OCI-LY7 (cell line): ENCODE results near the gene HBG2. TPM values are rescaled to one million over a fixed set of nuclear protein-coding genes. Genes with fewer than 3 reads are reported as not detected.

Source experiments
- BruUV-seq: library from RNA; stranded (reverse); fragments of 400-500 nt; replicated peaks from 2 replicates; lab custom pipeline; 2021; lab: Mats Ljungman, UMichigan
- CTCF ChIA-PET: fragments of 300-600 bp; sonication (Branson Sonifier 250); formaldehyde crosslinking; loops from one replicate; lab custom pipeline; 2022; ENCODE audit warnings: antibody characterized with exemption; ENCODE audit not compliant: unreplicated experiment; lab: Charles Lee
- POLR2A ChIA-PET: fragments of 300-600 bp; sonication (Branson Sonifier 250); formaldehyde crosslinking; loops from one replicate; lab custom pipeline; 2022; ENCODE audit warnings: antibody characterized with exemption; lab: Charles Lee
- DNase-seq: peaks from one replicate; pipeline ENCODE4 v3.0.0-alpha.2; 2015; ENCODE audit warnings: low spot score
- H2AFZ ChIP-seq: fragments of 200-600 bp; sonication (generic), shearing (Covaris generic); 2 replicates; pipeline ENCODE4 v1.6.1; 2014; ENCODE audit warnings: mild to moderate bottlenecking, antibody characterized with exemption, low read length, moderate library complexity
- H3K27ac ChIP-seq: fragments of 200-600 bp; sonication (generic); 2 replicates; pipeline ENCODE4 v1.5.1; 2014; ENCODE audit warnings: mixed run types, low read depth, mild to moderate bottlenecking, moderate library complexity, low read length, inconsistent platforms; ENCODE audit not compliant: poor library complexity, severe bottlenecking
- H3K36me3 ChIP-seq: fragments of 200-600 bp; sonication (generic); 2 replicates; pipeline ENCODE4 v1.6.1; 2014; ENCODE audit warnings: mild to moderate bottlenecking, antibody characterized with exemption, low read length, moderate library complexity, mixed read lengths; ENCODE audit not compliant: insufficient read depth
- H3K4me1 ChIP-seq: fragments of 200-600 bp; sonication (generic); 2 replicates; pipeline ENCODE4 v1.5.1; 2014; ENCODE audit warnings: mild to moderate bottlenecking, low read length; ENCODE audit not compliant: insufficient read depth, poor library complexity, severe bottlenecking
- H3K4me2 ChIP-seq: fragments of 200-600 bp; sonication (generic); 2 replicates; pipeline ENCODE4 v1.6.1; 2014; ENCODE audit warnings: mild to moderate bottlenecking, low read length
- H3K4me3 ChIP-seq: fragments of 200-600 bp; sonication (generic); 2 replicates; pipeline ENCODE4 v1.5.1; 2014; ENCODE audit warnings: mild to moderate bottlenecking, low read depth, low read length; ENCODE audit not compliant: poor library complexity, severe bottlenecking
- H3K79me2 ChIP-seq: fragments of 200-600 bp; sonication (generic); 2 replicates; pipeline ENCODE4 v1.6.1; 2016; ENCODE audit warnings: low read depth, mild to moderate bottlenecking, low read length, moderate library complexity, mixed read lengths; ENCODE audit not compliant: insufficient read depth
- H3K9me2 ChIP-seq: fragments of 200-600 bp; sonication (generic); 2 replicates; pipeline ENCODE4 v1.6.1; 2016; ENCODE audit warnings: mild to moderate bottlenecking, low read length, mixed read lengths; ENCODE audit not compliant: insufficient read depth
- H3K9me3 ChIP-seq: fragments of 200-600 bp; sonication (generic); 2 replicates; pipeline ENCODE4 v1.6.1; 2014; ENCODE audit warnings: mild to moderate bottlenecking, mixed run types, low read length, mixed read lengths
- H4K20me1 ChIP-seq: fragments of 200-600 bp; sonication (generic); 2 replicates; pipeline ENCODE4 v1.6.1; 2014; ENCODE audit warnings: mild to moderate bottlenecking, antibody characterized with exemption, low read length, moderate library complexity, mixed read lengths; ENCODE audit not compliant: insufficient read depth
- EZH2phosphoT487 ChIP-seq: fragments of 200-600 bp; sonication (generic); IDR thresholded peaks from 2 replicates; pipeline ENCODE4 v1.6.1; 2018; ENCODE audit warnings: low read depth, borderline replicate concordance, mild to moderate bottlenecking, mixed run types, antibody characterized with exemption, low read length, moderate library complexity, mixed read lengths
- intact Hi-C: fragments of 100-400 bp; cut with micrococcal nuclease; formaldehyde crosslinking; loops from one replicate; pipeline ENCODE4 v1.10.0; 2022; ENCODE audit not compliant: unreplicated experiment
- total RNA-seq, 2 experiments: library from RNA; depleted of rRNA in 1 of 2; stranded (reverse); fragments of >200 nt in 1 of 2; shearing (Covaris generic) in 1 of 2; gene quantifications; 2 replicates each; pipeline ENCODE4 v1.2.3, GENCODE V29; 2014 to 2022
- TF ChIP-seq, protein P1 (sequence below): fragments of 200-600 bp; sonication (generic); conservative IDR thresholded peaks from 2 replicates; pipeline ENCODE4 v1.5.1; 2014; ENCODE audit warnings: mild to moderate bottlenecking, antibody characterized with exemption, low read length, moderate library complexity, mixed read lengths

The HBG2 gene
- total RNA-seq, 2 experiments from 2014 or later, result not detected

DNA sequence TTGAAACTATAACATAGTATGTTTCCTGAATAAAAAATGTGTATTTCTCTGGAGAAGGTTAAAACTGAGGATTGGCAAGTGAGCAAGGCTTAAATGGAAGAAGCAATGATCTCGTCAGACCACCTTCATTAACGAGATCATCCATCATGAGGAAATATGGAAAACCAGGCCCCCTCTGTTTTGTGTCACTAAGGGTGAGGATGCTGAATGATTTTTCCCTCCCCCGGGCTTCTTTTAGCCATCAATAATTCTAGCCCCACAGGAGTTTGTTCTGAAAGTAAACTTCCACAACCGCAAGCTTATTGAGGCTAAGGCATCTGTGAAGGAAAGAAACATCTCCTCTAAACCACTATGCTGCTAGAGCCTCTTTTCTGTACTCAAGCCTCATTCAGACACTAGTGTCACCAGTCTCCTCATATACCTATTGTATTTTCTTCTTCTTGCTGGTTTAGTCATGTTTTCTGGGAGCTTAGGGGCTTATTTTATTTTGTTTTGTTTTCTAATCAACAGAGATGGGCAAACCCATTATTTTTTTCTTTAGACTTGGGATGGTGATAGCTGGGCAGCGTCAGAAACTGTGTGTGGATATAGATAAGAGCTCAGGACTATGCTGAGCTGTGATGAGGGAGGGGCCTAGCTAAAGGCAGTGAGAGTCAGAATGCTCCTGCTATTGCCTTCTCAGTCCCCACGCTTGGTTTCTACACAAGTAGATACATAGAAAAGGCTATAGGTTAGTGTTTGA, 21.0 kb upstream of the HBG2 start:
- no peaks in the 10 kb centered on the region for H3K36me3 ChIP-seq
- BruUV-seq, result no TSS peak
- no peak overlapping the region for H3K27ac ChIP-seq
- no peak overlapping the region for H2AFZ ChIP-seq
- H3K9me3 ChIP-seq, result no peaks in the 10 kb centered on the region
- no peak overlapping the region for H3K4me2 ChIP-seq
- no peaks in the 10 kb centered on the region for H3K4me1 ChIP-seq
- POLR2A ChIA-PET, result no interaction called here
- no peaks in the 10 kb centered on the region for H4K20me1 ChIP-seq
- H3K4me3 ChIP-seq, result no peak overlapping the region
- TF ChIP-seq, protein P1, sequence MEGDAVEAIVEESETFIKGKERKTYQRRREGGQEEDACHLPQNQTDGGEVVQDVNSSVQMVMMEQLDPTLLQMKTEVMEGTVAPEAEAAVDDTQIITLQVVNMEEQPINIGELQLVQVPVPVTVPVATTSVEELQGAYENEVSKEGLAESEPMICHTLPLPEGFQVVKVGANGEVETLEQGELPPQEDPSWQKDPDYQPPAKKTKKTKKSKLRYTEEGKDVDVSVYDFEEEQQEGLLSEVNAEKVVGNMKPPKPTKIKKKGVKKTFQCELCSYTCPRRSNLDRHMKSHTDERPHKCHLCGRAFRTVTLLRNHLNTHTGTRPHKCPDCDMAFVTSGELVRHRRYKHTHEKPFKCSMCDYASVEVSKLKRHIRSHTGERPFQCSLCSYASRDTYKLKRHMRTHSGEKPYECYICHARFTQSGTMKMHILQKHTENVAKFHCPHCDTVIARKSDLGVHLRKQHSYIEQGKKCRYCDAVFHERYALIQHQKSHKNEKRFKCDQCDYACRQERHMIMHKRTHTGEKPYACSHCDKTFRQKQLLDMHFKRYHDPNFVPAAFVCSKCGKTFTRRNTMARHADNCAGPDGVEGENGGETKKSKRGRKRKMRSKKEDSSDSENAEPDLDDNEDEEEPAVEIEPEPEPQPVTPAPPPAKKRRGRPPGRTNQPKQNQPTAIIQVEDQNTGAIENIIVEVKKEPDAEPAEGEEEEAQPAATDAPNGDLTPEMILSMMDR, result no peak
- TF ChIP-seq EZH2phosphoT487, result no peak
- CTCF ChIA-PET, result no interaction called here
- no peaks in the 10 kb centered on the region for H3K9me2 ChIP-seq
- H3K79me2 ChIP-seq, result no peaks in the 10 kb centered on the region
- no peak for DNase-seq
- intact Hi-C loops, result no loop called here

DNA sequence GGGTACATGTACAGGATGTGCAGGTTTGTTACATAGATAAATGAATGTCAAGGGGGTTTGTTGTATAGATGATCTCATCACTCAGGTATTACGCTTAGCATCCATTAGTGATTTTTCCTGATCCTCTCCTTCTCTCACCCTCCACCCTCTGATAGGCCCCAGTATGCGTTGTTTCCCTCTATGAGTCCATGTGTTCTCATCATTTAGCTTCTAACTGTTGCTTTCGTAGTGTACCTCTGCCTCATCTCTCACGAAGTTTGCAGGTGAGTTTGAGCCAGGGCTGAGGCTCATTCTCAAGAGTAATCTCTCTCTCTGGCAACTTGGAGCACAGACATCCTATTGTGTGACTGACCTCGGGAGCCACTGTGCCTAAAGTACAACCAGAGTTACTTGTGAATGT, 19.8 kb upstream of the HBG2 start:
- Histone ChIP-seq H3K36me3 (no peaks in the 10 kb centered on the region), H3K4me3 (no peak overlapping the region), H3K9me2 (no peaks in the 10 kb centered on the region), H3K27ac (no peak overlapping the region), H2AFZ (no peak overlapping the region), H3K79me2 (no peaks in the 10 kb centered on the region), H4K20me1 (no peaks in the 10 kb centered on the region), H3K4me2 (no peak overlapping the region), H3K4me1 (no peaks in the 10 kb centered on the region), H3K9me3 (no peaks in the 10 kb centered on the region)
- ChIA-PET CTCF (no interaction called here), POLR2A (interaction anchor here (0.6 kb wide), 1 partner anchor 26 kb away, joined by 4 read pairs; no protein-coding TSS in a partner anchor)
- no TSS peak for BruUV-seq
- no peak for DNase-seq
- TF ChIP-seq EZH2phosphoT487, result no peak
- TF ChIP-seq, protein P1, result no peak
- intact Hi-C loops, result no loop called here

DNA sequence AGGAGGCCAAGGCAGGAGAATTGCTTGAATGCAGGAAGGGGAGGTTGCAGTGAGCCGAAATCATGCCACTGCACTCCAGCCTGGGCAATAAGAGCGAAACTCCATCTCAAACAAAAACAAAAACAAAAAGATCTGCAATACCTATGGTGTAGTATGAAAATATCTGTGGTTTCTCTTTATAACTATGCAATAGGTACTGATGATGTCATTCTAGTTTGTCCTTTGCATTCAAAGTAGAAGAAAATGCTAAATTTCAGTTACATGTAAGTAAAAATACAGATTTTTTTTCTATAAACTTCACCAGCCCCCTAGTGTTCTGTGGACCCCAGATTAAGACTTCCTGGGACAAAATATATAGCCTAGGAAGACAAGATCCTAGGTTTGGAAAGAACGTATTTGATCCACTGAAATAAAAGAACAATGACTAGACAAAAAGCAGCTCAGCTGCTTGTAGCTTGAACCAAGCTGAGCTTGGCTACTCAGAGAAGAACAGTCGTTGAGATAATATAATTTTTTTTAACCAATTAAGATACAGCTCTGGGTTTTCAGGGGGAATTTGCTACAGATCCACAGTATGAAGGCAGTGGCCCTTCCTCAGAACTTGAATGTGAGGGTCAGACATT, 17.9 kb upstream of the HBG2 start:
- no peak for DNase-seq
- no peak overlapping the region for H3K27ac ChIP-seq
- intact Hi-C loops, result no loop called here
- no peaks in the 10 kb centered on the region for H3K4me1 ChIP-seq
- H3K9me3 ChIP-seq, result no peaks in the 10 kb centered on the region
- no peaks in the 10 kb centered on the region for H3K79me2 ChIP-seq
- H3K4me2 ChIP-seq, result no peak overlapping the region
- H2AFZ ChIP-seq, result no peak overlapping the region
- POLR2A ChIA-PET, result no interaction called here
- H3K36me3 ChIP-seq, result no peaks in the 10 kb centered on the region
- TF ChIP-seq, protein P1, result no peak
- no peak for TF ChIP-seq EZH2phosphoT487
- BruUV-seq, result no TSS peak
- no peaks in the 10 kb centered on the region for H3K9me2 ChIP-seq
- H3K4me3 ChIP-seq, result no peak overlapping the region
- no peaks in the 10 kb centered on the region for H4K20me1 ChIP-seq
- CTCF ChIA-PET, result no interaction called here
